Mammary epithelial cell (primary cell): Measurements from ENCODE around the gene DDX1.

Source experiments
- EZH2 ChIP-seq: IDR thresholded peaks from 2 replicates; pipeline ENCODE4 v1.6.1; 2012; ENCODE audit warnings: low read length, inconsistent platforms, borderline replicate concordance
- TF ChIP-seq, protein P1 (sequence below), 2 donors: IDR thresholded peaks in 1 of 2; conservative IDR thresholded peaks in 1 of 2; 2 replicates each; pipeline ENCODE4 v1.5.1; 2011 to 2012; ENCODE audit warnings: inconsistent platforms in 2 of 2, low read length in 2 of 2, mild to moderate bottlenecking in 2 of 2, control low read depth in 1 of 2, low read depth in 1 of 2; ENCODE audit not compliant: insufficient read depth in 1 of 2; ENCODE audit errors: extremely low read depth in 1 of 2

DNA sequence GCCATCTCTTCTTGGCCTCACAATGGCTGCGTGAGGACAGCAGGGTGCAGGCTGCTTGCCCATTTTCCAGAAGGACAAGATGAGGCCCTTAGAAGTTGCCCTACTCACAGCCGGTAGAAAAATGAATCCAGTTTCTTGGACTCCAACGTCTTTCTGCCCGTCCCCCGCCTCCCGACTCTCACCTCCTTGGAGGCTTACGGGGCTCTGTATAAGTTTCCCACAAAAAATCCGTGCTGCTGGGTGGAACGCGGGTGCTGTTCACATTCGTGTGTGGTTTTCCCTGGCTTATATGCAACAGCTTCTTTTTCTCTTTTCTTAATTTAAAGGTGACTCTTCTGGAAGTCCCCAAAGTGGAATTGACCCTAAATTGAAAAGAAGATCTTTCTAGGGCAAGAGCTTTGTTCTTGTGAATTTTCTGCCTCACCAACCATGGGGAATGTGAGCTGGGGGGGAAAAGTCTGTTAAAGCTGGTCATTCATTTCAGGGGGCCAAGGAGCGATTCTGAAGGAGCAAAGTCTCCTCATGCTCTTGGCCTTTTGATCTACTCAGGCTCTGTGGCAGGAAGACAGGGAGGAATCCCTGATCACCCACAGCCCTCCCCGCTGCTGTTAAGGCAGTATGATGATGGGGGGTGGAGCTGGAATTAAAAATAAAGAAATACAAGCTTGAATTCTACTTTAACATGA is 51.3 kb downstream of the DDX1 start:
- TF ChIP-seq, protein P1, sequence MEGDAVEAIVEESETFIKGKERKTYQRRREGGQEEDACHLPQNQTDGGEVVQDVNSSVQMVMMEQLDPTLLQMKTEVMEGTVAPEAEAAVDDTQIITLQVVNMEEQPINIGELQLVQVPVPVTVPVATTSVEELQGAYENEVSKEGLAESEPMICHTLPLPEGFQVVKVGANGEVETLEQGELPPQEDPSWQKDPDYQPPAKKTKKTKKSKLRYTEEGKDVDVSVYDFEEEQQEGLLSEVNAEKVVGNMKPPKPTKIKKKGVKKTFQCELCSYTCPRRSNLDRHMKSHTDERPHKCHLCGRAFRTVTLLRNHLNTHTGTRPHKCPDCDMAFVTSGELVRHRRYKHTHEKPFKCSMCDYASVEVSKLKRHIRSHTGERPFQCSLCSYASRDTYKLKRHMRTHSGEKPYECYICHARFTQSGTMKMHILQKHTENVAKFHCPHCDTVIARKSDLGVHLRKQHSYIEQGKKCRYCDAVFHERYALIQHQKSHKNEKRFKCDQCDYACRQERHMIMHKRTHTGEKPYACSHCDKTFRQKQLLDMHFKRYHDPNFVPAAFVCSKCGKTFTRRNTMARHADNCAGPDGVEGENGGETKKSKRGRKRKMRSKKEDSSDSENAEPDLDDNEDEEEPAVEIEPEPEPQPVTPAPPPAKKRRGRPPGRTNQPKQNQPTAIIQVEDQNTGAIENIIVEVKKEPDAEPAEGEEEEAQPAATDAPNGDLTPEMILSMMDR (conservative IDR thresholded peaks at IDR 0.05 in 1 of 2, IDR thresholded peaks at IDR 0.05 in 1 of 2; ENCODE audit: extremely low read depth in 1 of 2, insufficient read depth in 1 of 2, low read depth in 1 of 2, low read length in 2 of 2) = no peak
- TF ChIP-seq EZH2 = no peak
